ENCODE data around the gene GRIK3.

GRCh38 chr1:36849956-36850355 is 184.4 kb downstream of the GRIK3 start:
- TF ChIP-seq POLR2A (IDR thresholded peaks at IDR 0.05; ENCODE audit: low read length) (no peak), GATA1 (IDR thresholded peaks at IDR 0.05; ENCODE audit: low read depth, low read length) (no peak)
